Neuronal stem cell (in vitro differentiated cells): ENCODE data around the gene USP14.

Experiments
- DNase-seq: peaks from one replicate; pipeline ENCODE4 v3.0.0-alpha.2; 2013; ENCODE audit warnings: low spot score
- H2AFZ ChIP-seq: one replicate; pipeline ENCODE4 v1.6.1; 2013; ENCODE audit warnings: mild to moderate bottlenecking, low read length, inconsistent platforms
- H2AK5ac ChIP-seq: 2 replicates; pipeline ENCODE4 v1.6.1; 2013; ENCODE audit warnings: low read depth, mild to moderate bottlenecking, inconsistent platforms, low read length, moderate library complexity, mixed read lengths
- H2BK120ac ChIP-seq: 2 replicates; pipeline ENCODE4 v1.6.1; 2013; ENCODE audit warnings: low read depth, mild to moderate bottlenecking, inconsistent platforms, low read length, moderate library complexity, mixed read lengths
- H2BK12ac ChIP-seq: one replicate; pipeline ENCODE4 v1.6.1; 2013; ENCODE audit warnings: low read length, inconsistent platforms
- H2BK15ac ChIP-seq: 2 replicates; pipeline ENCODE4 v1.6.1; 2013; ENCODE audit warnings: mild to moderate bottlenecking, low read length, inconsistent platforms, mixed read lengths
- H2BK5ac ChIP-seq: one replicate; pipeline ENCODE4 v1.6.1; 2013; ENCODE audit warnings: inconsistent platforms, mild to moderate bottlenecking, low read length, moderate library complexity
- H3K14ac ChIP-seq: one replicate; pipeline ENCODE4 v1.6.1; 2013; ENCODE audit warnings: low read length, inconsistent platforms
- H3K18ac ChIP-seq: 2 replicates; pipeline ENCODE4 v1.6.1; 2013; ENCODE audit warnings: low read length, inconsistent platforms
- H3K23ac ChIP-seq: 2 replicates; pipeline ENCODE4 v1.6.1; 2013; ENCODE audit warnings: low read depth, mild to moderate bottlenecking, mixed read lengths, low read length, inconsistent platforms; ENCODE audit not compliant: poor library complexity
- H3K27ac ChIP-seq: replicated peaks from 3 replicates; pipeline ENCODE4 v1.5.1; 2013; ENCODE audit warnings: low read length, inconsistent platforms
- H3K27me3 ChIP-seq, 3 experiments: 2 replicates each; pipeline ENCODE4 v1.6.1; 2013; ENCODE audit warnings: low read length in 3 of 3, mild to moderate bottlenecking in 2 of 3, inconsistent platforms in 1 of 3, low read depth in 1 of 3, mixed read lengths in 1 of 3, moderate library complexity in 1 of 3; ENCODE audit not compliant: control insufficient read depth in 3 of 3, insufficient read depth in 3 of 3
- H3K36me3 ChIP-seq, 2 donors: replicated peaks in 1 of 2; 2 replicates each; pipeline ENCODE4 v1.6.1; 2013; ENCODE audit warnings: low read length in 2 of 2; ENCODE audit not compliant: control insufficient read depth in 2 of 2, insufficient read depth in 2 of 2
- H3K4ac ChIP-seq: 2 replicates; pipeline ENCODE4 v1.6.1; 2013; ENCODE audit warnings: inconsistent platforms, mild to moderate bottlenecking, low read length, moderate library complexity
- H3K4me1 ChIP-seq, 2 donors: 1 replicate in 1 of 2; 2 replicates in 1 of 2; pipeline ENCODE4 v1.6.1; 2013; ENCODE audit warnings: low read length in 2 of 2, low read depth in 1 of 2; ENCODE audit not compliant: control insufficient read depth in 2 of 2, insufficient read depth in 1 of 2
- H3K4me2 ChIP-seq: one replicate; pipeline ENCODE4 v1.6.1; 2013; ENCODE audit warnings: mild to moderate bottlenecking, low read length, inconsistent platforms; ENCODE audit not compliant: insufficient read depth, poor library complexity, severe bottlenecking
- H3K4me3 ChIP-seq, 2 donors: 2 replicates each; pipeline ENCODE4 v1.5.1; 2013; ENCODE audit warnings: low read length in 2 of 2, mild to moderate bottlenecking in 2 of 2, inconsistent platforms in 1 of 2, moderate library complexity in 1 of 2
- H3K79me1 ChIP-seq: one replicate; pipeline ENCODE4 v1.6.1; 2013; ENCODE audit warnings: low read depth, mild to moderate bottlenecking, inconsistent platforms, low read length, moderate library complexity
- H3K9ac ChIP-seq: one replicate; pipeline ENCODE4 v1.6.1; 2013; ENCODE audit warnings: mild to moderate bottlenecking, low read depth, low read length, inconsistent platforms; ENCODE audit not compliant: poor library complexity
- H3K9me3 ChIP-seq, 2 donors: replicated peaks in 1 of 2; 2 replicates each; pipeline versions ENCODE3 to v1.6.1; 2013; ENCODE audit warnings: low read length in 2 of 2, mild to moderate bottlenecking in 2 of 2, inconsistent platforms in 1 of 2, low read depth in 1 of 2, mixed read lengths in 1 of 2, moderate library complexity in 1 of 2; ENCODE audit not compliant: control insufficient read depth in 2 of 2, insufficient read depth in 1 of 2
- H4K8ac ChIP-seq: one replicate; pipeline ENCODE4 v1.6.1; 2013; ENCODE audit warnings: low read depth, mild to moderate bottlenecking, inconsistent platforms, low read length, moderate library complexity
- H4K91ac ChIP-seq: one replicate; pipeline ENCODE4 v1.6.1; 2013; ENCODE audit warnings: low read length, low read depth, mild to moderate bottlenecking, inconsistent platforms; ENCODE audit not compliant: poor library complexity
- WGBS, 2 donors: extraction: QIAGEN DNeasy Blood & Tissue Kit; methylation state at CpG; one replicate each; pipeline ENCODE4 v1.1.7; 2013; ENCODE audit warnings: missing lambda C conversion rate in 2 of 2, mixed read lengths in 1 of 2; ENCODE audit not compliant: insufficient read length in 2 of 2, insufficient replicate concordance in 1 of 2; ENCODE audit errors: extremely low coverage in 2 of 2; 5-methylcytosine and 5-hydroxymethylcytosine counted together

The USP14 gene

GRCh38 chr18:225745-226144, 67.4 kb downstream of the USP14 start:
- no peak overlapping the region for H2BK5ac ChIP-seq
- H3K79me1 ChIP-seq: no peaks in the 10 kb centered on the region

GRCh38 chr18:227374-227773, 69.0 kb downstream of the USP14 start:
- Histone ChIP-seq H2AK5ac (no peak overlapping the region), H4K8ac (no peak overlapping the region), H3K4me1 (no peaks in the 10 kb centered on the region), H3K79me1 (no peaks in the 10 kb centered on the region), H4K91ac (no peak overlapping the region), H2BK15ac (no peak overlapping the region), H3K14ac (no peak overlapping the region), H2BK12ac (no peak overlapping the region), H2AFZ (no peak overlapping the region), H3K27ac (no peak overlapping the region), H3K9ac (no peak overlapping the region), H3K18ac (no peak overlapping the region), H2BK5ac (no peak overlapping the region), H3K9me3 (no peaks in the 10 kb centered on the region), H2BK120ac (no peak overlapping the region), H3K4me2 (no peak overlapping the region), H3K4me3 (no peak overlapping the region), H3K23ac (no peak overlapping the region), H3K4ac (no peak overlapping the region), H3K36me3 (peaks cover 10 to 97% of the 10 kb centered on the region in 2 donors), H3K27me3 (no peaks in the 10 kb centered on the region)
- DNase-seq: no peak
- WGBS, 2 donors: no CpG with 5 or more reads among the region's 6 CpGs

More at GRCh38 chr18:225745-226144, 67.4 kb downstream of the USP14 start:
- Histone ChIP-seq H3K23ac (no peak overlapping the region), H3K36me3 (peaks cover 10 to 96% of the 10 kb centered on the region in 2 donors), H3K14ac (no peak overlapping the region), H3K4me1 (no peaks in the 10 kb centered on the region), H3K18ac (no peak overlapping the region), H2BK12ac (no peak overlapping the region), H4K91ac (no peak overlapping the region), H3K27me3 (no peaks in the 10 kb centered on the region), H3K27ac (no peak overlapping the region), H4K8ac (no peak overlapping the region), H2BK15ac (no peak overlapping the region), H3K9ac (no peak overlapping the region), H3K4me3 (no peak overlapping the region), H2AFZ (no peak overlapping the region), H3K4me2 (no peak overlapping the region), H2AK5ac (no peak overlapping the region), H3K4ac (no peak overlapping the region), H2BK120ac (no peak overlapping the region), H3K9me3 (no peaks in the 10 kb centered on the region)
- WGBS, 2 donors: no CpG with 5 or more reads among the region's 4 CpGs
- no peak for DNase-seq

GRCh38 chr18:227902-228301, 69.5 kb downstream of the USP14 start:
- DNase-seq: no peak
- no CpG with 5 or more reads among the region's 4 CpGs for WGBS, 2 donors
- H3K9ac ChIP-seq: no peak overlapping the region
- H3K18ac ChIP-seq: no peak overlapping the region
- H3K4me1 ChIP-seq: no peaks in the 10 kb centered on the region
- no peak overlapping the region for H2AFZ ChIP-seq
- H3K79me1 ChIP-seq: no peaks in the 10 kb centered on the region
- H3K14ac ChIP-seq: no peak overlapping the region
- H2AK5ac ChIP-seq: no peak overlapping the region
- H2BK12ac ChIP-seq: no peak overlapping the region
- H3K9me3 ChIP-seq: no peaks in the 10 kb centered on the region
- no peak overlapping the region for H3K4ac ChIP-seq
- H3K27ac ChIP-seq: no peak overlapping the region
- H3K27me3 ChIP-seq: no peaks in the 10 kb centered on the region
- H3K4me3 ChIP-seq: no peak overlapping the region
- H4K91ac ChIP-seq: no peak overlapping the region
- no peak overlapping the region for H2BK120ac ChIP-seq
- H3K36me3 ChIP-seq: peaks cover 10 to 97% of the 10 kb centered on the region in 2 donors
- no peak overlapping the region for H3K4me2 ChIP-seq
- no peak overlapping the region for H4K8ac ChIP-seq
- H2BK15ac ChIP-seq: no peak overlapping the region
- H3K23ac ChIP-seq: no peak overlapping the region
- H2BK5ac ChIP-seq: no peak overlapping the region

GRCh38 chr18:228586-228985, 70.2 kb downstream of the USP14 start:
- Histone ChIP-seq H2BK15ac (no peak overlapping the region), H2BK120ac (no peak overlapping the region), H3K79me1 (no peaks in the 10 kb centered on the region), H3K9ac (no peak overlapping the region), H3K9me3 (no peaks in the 10 kb centered on the region), H2AFZ (no peak overlapping the region), H3K27me3 (no peaks in the 10 kb centered on the region), H2BK5ac (no peak overlapping the region), H3K23ac (no peak overlapping the region), H3K4me1 (no peaks in the 10 kb centered on the region), H3K36me3 (peaks cover 10 to 93% of the 10 kb centered on the region in 2 donors), H3K27ac (no peak overlapping the region), H3K4ac (no peak overlapping the region), H4K91ac (no peak overlapping the region), H3K4me2 (no peak overlapping the region), H3K4me3 (no peak overlapping the region), H3K14ac (no peak overlapping the region), H3K18ac (no peak overlapping the region), H2BK12ac (no peak overlapping the region), H2AK5ac (no peak overlapping the region), H4K8ac (no peak overlapping the region)
- WGBS, 2 donors: no CpG with 5 or more reads among the region's 1 CpG
- DNase-seq: no peak
